ENCODE measurements around the gene EVPL.
A peak's percentile ranks its signal among the peaks of the same experiment; 100 is the strongest.

EVPL gene

DNA sequence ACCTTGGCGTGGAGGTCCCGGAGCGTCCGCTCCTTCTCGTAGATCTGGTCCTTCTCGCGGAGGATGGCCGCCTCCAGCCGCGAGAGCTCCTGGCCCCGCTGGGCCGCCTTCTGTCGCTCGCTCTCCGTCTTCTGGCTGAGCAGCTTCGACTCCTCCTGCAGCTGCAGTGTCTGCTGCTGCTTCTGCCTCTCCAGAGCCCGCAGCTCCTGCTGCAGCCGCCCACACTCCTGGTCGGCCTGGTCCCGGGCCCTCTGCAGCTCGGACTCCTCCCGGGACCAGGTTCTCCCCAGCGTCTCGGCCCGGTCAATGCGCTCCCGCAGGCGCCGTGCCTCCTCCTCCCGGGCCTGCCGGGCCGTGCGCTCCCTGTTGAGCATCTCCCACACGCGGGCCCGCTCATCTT is 18.9 kb downstream of the EVPL start:
- no peaks in the 10 kb centered on the region for H3K9me3 ChIP-seq
- H3K27ac ChIP-seq: no peak overlapping the region
- TF ChIP-seq, protein P1, sequence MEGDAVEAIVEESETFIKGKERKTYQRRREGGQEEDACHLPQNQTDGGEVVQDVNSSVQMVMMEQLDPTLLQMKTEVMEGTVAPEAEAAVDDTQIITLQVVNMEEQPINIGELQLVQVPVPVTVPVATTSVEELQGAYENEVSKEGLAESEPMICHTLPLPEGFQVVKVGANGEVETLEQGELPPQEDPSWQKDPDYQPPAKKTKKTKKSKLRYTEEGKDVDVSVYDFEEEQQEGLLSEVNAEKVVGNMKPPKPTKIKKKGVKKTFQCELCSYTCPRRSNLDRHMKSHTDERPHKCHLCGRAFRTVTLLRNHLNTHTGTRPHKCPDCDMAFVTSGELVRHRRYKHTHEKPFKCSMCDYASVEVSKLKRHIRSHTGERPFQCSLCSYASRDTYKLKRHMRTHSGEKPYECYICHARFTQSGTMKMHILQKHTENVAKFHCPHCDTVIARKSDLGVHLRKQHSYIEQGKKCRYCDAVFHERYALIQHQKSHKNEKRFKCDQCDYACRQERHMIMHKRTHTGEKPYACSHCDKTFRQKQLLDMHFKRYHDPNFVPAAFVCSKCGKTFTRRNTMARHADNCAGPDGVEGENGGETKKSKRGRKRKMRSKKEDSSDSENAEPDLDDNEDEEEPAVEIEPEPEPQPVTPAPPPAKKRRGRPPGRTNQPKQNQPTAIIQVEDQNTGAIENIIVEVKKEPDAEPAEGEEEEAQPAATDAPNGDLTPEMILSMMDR (IDR thresholded peaks at IDR 0.05): no peak
- intact Hi-C loops (cut with DNase I; ENCODE audit: low total_unique reads): no loop called here
- H3K27me3 ChIP-seq: no peaks in the 10 kb centered on the region
- DNase-seq: no peak
- no peaks in the 10 kb centered on the region for H3K4me1 ChIP-seq
- peaks cover 0 to 21% (median 0%) of the 10 kb centered on the region in 3 donors for H3K36me3 ChIP-seq
- no peak overlapping the region for H3K4me3 ChIP-seq

DNA sequence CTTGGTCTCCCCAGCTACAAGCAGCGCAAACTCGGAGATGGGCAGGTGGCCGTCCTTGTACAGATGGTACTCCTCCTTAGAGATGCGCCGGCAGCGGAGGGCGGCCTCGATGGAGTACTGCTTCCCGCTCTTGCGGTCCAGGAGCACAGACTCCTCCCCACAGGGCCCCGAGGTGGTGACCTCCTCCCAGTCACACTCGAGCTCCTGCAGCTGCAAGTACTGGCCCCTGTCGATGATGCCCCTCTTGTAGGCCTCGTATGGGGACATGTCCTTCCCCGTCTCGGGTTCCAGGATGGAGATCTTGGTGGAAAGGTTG is 19.3 kb downstream of the EVPL start:
- intact Hi-C loops (cut with DNase I; ENCODE audit: low total_unique reads): loop anchor here (2.0 kb wide), 1 partner anchor 103 kb away; the partner anchor contains the start of gene MRPL38
- Histone ChIP-seq H3K36me3 (peaks cover 0 to 24% (median 0%) of the 10 kb centered on the region in 3 donors), H3K4me3 (no peak overlapping the region), H3K27ac (no peak overlapping the region), H3K27me3 (no peaks in the 10 kb centered on the region), H3K9me3 (no peaks in the 10 kb centered on the region), H3K4me1 (no peaks in the 10 kb centered on the region)
- TF ChIP-seq, protein P1 (IDR thresholded peaks at IDR 0.05): no peak
- no peak for DNase-seq

DNA sequence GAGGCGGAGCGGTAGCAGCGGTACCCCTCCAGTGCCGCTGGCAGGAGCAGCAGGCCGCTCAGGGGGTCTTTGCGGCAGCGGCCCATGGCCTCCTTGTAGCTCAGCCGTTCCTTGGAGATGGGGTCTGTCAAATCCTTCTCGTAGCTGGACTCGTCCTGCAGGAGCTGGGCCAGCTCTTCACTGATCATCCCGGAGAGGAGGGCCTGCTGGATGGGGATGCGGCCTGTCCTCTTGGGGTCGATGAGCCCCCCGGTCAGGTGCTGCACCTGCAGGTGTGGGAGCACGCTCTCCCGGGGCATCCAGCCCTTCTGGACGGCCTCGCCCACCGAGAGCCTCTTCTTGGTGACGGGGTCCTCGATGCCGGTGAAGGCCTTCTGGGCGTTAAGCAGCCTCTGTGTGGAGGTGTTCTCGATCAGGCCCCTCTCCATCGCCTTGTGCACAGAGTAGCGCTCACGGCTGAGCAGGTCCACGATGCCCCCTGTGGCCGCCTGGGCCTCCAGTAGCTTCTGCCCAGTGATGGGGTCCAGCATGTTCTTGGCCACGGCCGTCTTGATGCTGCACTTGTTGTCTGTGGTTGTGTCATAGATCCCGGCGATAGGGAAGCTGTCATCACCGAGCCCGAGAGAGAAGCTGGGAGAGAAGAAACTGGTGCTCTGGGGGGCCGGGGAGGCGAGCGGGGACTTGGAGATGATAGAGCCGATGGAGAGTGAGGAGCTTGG is 19.8 kb downstream of the EVPL start:
- DNase-seq: no peak
- no peak overlapping the region for H3K4me3 ChIP-seq
- no peak overlapping the region for H3K27ac ChIP-seq
- no peaks in the 10 kb centered on the region for H3K27me3 ChIP-seq
- TF ChIP-seq, protein P1 (IDR thresholded peaks at IDR 0.05): no peak
- H3K36me3 ChIP-seq: peaks cover 0 to 28% (median 0%) of the 10 kb centered on the region in 3 donors
- H3K9me3 ChIP-seq: no peaks in the 10 kb centered on the region
- intact Hi-C loops (cut with DNase I; ENCODE audit: low total_unique reads): loop anchor here (2.0 kb wide), 1 partner anchor 102 kb away; the partner anchor contains the start of gene MRPL38
- no peaks in the 10 kb centered on the region for H3K4me1 ChIP-seq

DNA sequence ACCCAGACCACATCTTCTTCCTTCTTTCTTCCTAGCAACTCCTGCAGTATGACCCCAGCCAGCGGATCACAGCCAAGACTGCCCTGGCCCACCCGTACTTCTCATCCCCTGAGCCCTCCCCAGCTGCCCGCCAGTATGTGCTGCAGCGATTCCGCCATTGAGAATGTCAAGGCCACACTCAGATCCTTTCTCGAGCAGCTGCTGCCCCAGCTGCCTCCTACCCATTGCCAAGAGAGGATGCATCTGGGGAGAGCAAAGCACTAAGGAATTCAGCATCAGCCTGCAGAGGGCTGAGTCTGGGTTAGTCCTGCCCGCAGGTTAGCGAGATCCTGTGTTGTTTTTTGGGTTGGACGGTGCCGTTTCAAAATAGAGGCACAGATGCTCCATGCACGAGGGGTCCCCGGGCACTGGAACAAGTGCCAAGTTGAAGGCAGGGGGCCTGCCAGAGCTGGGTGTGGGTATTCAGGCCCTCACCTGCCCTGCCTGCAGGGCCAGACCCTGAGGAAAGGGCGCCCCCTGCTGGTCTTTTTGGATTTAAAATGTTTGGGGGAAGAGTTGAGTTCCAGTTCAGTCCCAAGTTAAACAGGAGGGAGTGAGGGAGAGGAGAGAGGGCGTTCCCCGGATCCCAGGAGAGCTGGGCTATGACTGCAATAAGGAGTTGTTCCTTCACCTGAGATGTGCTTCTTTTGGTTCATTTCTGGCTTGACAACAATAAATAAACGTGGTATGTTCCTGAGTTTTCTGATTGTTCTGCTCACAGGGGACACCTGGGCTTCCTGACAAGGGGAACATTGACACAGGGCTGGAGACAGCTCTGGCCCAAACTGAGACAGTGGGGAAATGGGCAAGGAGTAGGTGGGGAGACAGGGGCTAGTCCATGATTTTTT is 21.6 kb downstream of the EVPL start:
- Histone ChIP-seq H3K9me3 (no peaks in the 10 kb centered on the region), H3K27ac (no peak overlapping the region)

DNA sequence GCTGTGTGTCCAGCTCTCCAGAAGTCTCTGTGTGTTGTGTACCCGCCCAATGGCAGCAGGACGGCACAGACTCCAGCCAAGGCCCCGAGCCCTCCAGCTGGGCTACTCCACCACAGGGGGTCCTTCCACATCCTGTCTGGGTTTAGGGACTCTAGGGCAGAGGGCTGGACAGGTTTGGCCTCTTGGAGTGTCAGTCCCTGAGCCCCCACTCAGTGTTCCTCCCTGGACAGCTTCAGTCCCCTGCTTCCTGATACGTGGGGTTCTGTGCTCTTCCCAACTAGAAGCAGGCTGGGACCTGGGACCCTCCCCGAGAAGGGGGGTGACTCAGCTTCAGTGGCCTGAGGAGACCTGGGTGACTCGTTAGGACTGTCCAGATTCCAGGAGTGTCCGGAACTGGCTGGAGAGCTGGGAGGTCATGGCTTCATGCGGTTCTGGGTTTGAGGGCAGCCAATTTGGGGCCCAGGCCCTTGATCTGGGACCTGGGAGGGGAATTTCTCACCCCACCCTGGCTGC is 22.3 kb downstream of the EVPL start:
- H3K36me3 ChIP-seq: peaks cover 0 to 51% (median 4%) of the 10 kb centered on the region in 3 donors
- H3K4me1 ChIP-seq: peaks cover 0 to 3% (median 0%) of the 10 kb centered on the region in 4 donors
- DNase-seq: no peak
- intact Hi-C loops (cut with DNase I; ENCODE audit: low total_unique reads): no loop called here
- no peaks in the 10 kb centered on the region for H3K27me3 ChIP-seq
- H3K4me3 ChIP-seq: no peak overlapping the region
- H3K9me3 ChIP-seq: no peaks in the 10 kb centered on the region
- H3K27ac ChIP-seq: no peak overlapping the region
- TF ChIP-seq, protein P1 (IDR thresholded peaks at IDR 0.05): no peak

More for the DNA sequence above, 21.6 kb downstream of the EVPL start:
- TF ChIP-seq, protein P1 (IDR thresholded peaks at IDR 0.05): peak; percentile 54 to 64
- H3K4me3 ChIP-seq: no peak overlapping the region
- H3K27me3 ChIP-seq: no peaks in the 10 kb centered on the region
- H3K36me3 ChIP-seq: peaks cover 0 to 44% (median 0%) of the 10 kb centered on the region in 3 donors
- H3K4me1 ChIP-seq: peaks cover 0 to under 1% (median 0%) of the 10 kb centered on the region in 4 donors
- DNase-seq: peak; percentile 69 to 83
- intact Hi-C loops (cut with DNase I; ENCODE audit: low total_unique reads): loop anchor here (2.0 kb wide), 1 partner anchor 101 kb away; the partner anchor contains the start of gene MRPL38
